Measurements from ENCODE around the gene CFAP46.

DNA sequence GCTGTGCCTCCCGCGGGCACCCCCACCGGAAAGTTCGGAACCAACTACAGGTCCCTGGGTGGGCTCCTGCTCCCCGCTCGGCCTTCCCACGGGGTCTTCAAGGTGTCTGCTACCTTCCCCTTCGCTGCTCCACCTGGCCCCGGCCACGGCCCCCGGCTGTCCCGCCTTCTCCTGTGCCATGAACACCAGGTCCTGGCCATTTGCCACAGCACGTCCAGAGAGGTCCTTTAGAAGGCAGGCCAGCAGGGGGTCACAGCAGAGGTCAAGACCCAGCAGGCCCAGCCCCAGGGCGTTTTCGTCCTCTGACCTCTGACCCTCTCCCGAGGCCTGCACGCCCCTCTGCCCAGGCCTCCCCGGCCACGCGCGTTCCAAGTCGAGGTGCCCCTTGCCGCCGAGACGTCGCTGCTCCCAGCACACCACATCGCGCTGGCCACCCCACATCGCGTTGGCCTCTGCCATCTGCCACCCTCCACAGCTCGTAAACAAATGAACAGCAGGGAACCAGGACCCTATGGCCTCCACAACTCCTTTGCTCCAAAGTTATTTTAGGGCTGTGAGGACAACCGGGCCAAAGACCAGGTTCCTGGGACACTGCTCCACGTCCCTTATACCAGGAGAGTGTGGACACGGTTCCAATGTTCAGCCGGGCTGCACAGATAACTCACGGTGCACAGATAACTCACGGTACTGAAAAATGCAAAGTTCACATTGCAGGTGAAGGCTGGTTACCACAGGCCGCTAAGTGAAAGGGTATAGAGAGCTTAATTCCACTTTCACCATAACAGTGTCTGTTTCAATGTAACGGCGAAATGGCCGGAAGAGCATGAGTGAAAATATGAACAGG is 74.3 kb downstream of the CFAP46 start:
- TF ChIP-seq, protein P1, sequence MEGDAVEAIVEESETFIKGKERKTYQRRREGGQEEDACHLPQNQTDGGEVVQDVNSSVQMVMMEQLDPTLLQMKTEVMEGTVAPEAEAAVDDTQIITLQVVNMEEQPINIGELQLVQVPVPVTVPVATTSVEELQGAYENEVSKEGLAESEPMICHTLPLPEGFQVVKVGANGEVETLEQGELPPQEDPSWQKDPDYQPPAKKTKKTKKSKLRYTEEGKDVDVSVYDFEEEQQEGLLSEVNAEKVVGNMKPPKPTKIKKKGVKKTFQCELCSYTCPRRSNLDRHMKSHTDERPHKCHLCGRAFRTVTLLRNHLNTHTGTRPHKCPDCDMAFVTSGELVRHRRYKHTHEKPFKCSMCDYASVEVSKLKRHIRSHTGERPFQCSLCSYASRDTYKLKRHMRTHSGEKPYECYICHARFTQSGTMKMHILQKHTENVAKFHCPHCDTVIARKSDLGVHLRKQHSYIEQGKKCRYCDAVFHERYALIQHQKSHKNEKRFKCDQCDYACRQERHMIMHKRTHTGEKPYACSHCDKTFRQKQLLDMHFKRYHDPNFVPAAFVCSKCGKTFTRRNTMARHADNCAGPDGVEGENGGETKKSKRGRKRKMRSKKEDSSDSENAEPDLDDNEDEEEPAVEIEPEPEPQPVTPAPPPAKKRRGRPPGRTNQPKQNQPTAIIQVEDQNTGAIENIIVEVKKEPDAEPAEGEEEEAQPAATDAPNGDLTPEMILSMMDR (IDR thresholded peaks at IDR 0.05 in 2 of 3, conservative IDR thresholded peaks at IDR 0.05 in 1 of 3; ENCODE audit: control insufficient read depth in 2 of 3, extremely low read depth in 1 of 3, insufficient read depth in 1 of 3, low read depth in 3 of 3, low read length in 3 of 3): no peak
- TF ChIP-seq PAX5 (IDR thresholded peaks at IDR 0.05; ENCODE audit: borderline replicate concordance, low read depth, low read length) (no peak), FOS (IDR thresholded peaks at IDR 0.05; ENCODE audit: borderline replicate concordance, extremely low read depth, insufficient read length) (no peak), POLR2AphosphoS5 (IDR thresholded peaks at IDR 0.05; ENCODE audit: low read length) (no peak), CEBPB (IDR thresholded peaks at IDR 0.05; ENCODE audit: borderline replicate concordance in 1 of 2, low read depth in 2 of 2, low read length in 2 of 2) (no peak), CHD4 (IDR thresholded peaks at IDR 0.05) (no peak)
- TF ChIP-seq, protein P2, sequence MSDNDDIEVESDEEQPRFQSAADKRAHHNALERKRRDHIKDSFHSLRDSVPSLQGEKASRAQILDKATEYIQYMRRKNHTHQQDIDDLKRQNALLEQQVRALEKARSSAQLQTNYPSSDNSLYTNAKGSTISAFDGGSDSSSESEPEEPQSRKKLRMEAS (IDR thresholded peaks at IDR 0.05; ENCODE audit: low read depth, low read length): no peak
